Neural progenitor cell (in vitro differentiated cells): Measurements from ENCODE around the gene ZNF385C. TPM values are rescaled to one million over a fixed set of nuclear protein-coding genes. Genes with fewer than 3 reads are reported as not detected.
A peak's percentile ranks its signal among the peaks of the same experiment; 100 is the strongest.

Experiments used
- DNase-seq: peaks from one replicate; pipeline ENCODE4 v3.0.0-alpha.2; 2016; ENCODE audit warnings: low spot score
- H2AFZ ChIP-seq: fragments of 200-600 bp; sonication (generic); replicated peaks from 2 replicates; pipeline ENCODE4 v1.6.1; 2016; ENCODE audit warnings: antibody characterized with exemption
- H3F3A ChIP-seq: fragments of 200-600 bp; sonication (generic); 2 replicates; pipeline ENCODE4 v1.6.1; 2016; ENCODE audit warnings: antibody characterized with exemption, low read depth
- H3K27ac ChIP-seq: fragments of 200-600 bp; sonication (generic); 2 replicates; pipeline ENCODE4 v1.5.1; 2016; ENCODE audit warnings: mild to moderate bottlenecking
- H3K27me3 ChIP-seq: fragments of 200-600 bp; sonication (generic); 2 replicates; pipeline ENCODE4 v1.6.1; 2016; ENCODE audit warnings: mild to moderate bottlenecking, moderate library complexity
- H3K36me3 ChIP-seq: fragments of 200-600 bp; sonication (generic); 2 replicates; pipeline ENCODE4 v1.5.1; 2016
- H3K4me1 ChIP-seq: fragments of 200-600 bp; sonication (generic); 2 replicates; pipeline ENCODE4 v1.6.1; 2016; ENCODE audit warnings: mixed run types
- H3K4me2 ChIP-seq: fragments of 200-600 bp; sonication (generic); 2 replicates; pipeline ENCODE4 v1.6.1; 2016
- H3K4me3 ChIP-seq: fragments of 200-600 bp; sonication (generic); 2 replicates; pipeline ENCODE4 v1.5.1; 2016
- H3K79me2 ChIP-seq: fragments of 200-600 bp; sonication (generic); 2 replicates; pipeline ENCODE4 v1.6.1; 2016; ENCODE audit warnings: low read depth
- H3K9ac ChIP-seq: fragments of 200-600 bp; sonication (generic); 2 replicates; pipeline ENCODE4 v1.6.1; 2016
- H3K9me3 ChIP-seq: fragments of 200-600 bp; sonication (generic); 2 replicates; pipeline ENCODE4 v1.5.1; 2016; ENCODE audit warnings: low read depth
- H4K20me1 ChIP-seq: fragments of 200-600 bp; sonication (generic); 2 replicates; pipeline ENCODE4 v1.6.1; 2016; ENCODE audit warnings: low read depth
- H3K27ac Mint-ChIP-seq: 3 replicates; pipeline ENCODE4 v1.8.0; 2021; ENCODE audit warnings: mixed read lengths
- H3K27me3 Mint-ChIP-seq: 2 replicates; pipeline ENCODE4 v1.8.0; 2022; ENCODE audit warnings: low read depth, mild to moderate bottlenecking, inconsistent platforms, moderate library complexity, mixed read lengths; ENCODE audit not compliant: insufficient read depth
- H3K36me3 Mint-ChIP-seq: 3 replicates; pipeline ENCODE4 v1.8.0; 2021; ENCODE audit warnings: mixed read lengths
- H3K4me1 Mint-ChIP-seq: 3 replicates; pipeline ENCODE4 v1.8.0; 2021; ENCODE audit warnings: mixed read lengths
- H3K4me3 Mint-ChIP-seq: 3 replicates; pipeline ENCODE4 v1.8.0; 2021; ENCODE audit warnings: mild to moderate bottlenecking, moderate library complexity, mixed read lengths
- H3K9me3 Mint-ChIP-seq: 3 replicates; pipeline ENCODE4 v1.8.0; 2020; ENCODE audit warnings: mixed read lengths
- CTCF ChIP-seq: fragments of 200-600 bp; sonication (generic); IDR thresholded peaks from 2 replicates; pipeline ENCODE4 v1.5.1; 2017; ENCODE audit warnings: antibody characterized with exemption, mild to moderate bottlenecking
- EZH2 ChIP-seq: fragments of 200-600 bp; sonication (generic); IDR thresholded peaks from 2 replicates; pipeline ENCODE4 v1.6.1; 2017; ENCODE audit warnings: antibody characterized with exemption, mild to moderate bottlenecking, moderate library complexity
- EZH2phosphoT487 ChIP-seq: fragments of 200-600 bp; sonication (generic); IDR thresholded peaks from 2 replicates; pipeline ENCODE4 v1.6.1; 2017; ENCODE audit warnings: antibody characterized with exemption
- total RNA-seq: library from RNA; depleted of rRNA; stranded (reverse); fragments of >200 nt; gene quantifications from 2 replicates; pipeline ENCODE4 v1.2.3, GENCODE V29; 2015; ENCODE audit warnings: low replicate concordance

The ZNF385C gene
- total RNA-seq, 1 donor from 2014 or later, result 5.0 TPM

- peak; percentile 96 for DNase-seq
- peaks cover 14% of the 10 kb centered on the region for H3K4me1 ChIP-seq
- no peaks in the 10 kb centered on the region for H3K27me3 ChIP-seq
- H3K79me2 ChIP-seq, result peaks cover 43% of the 10 kb centered on the region
- Mint-ChIP-seq H3K9me3 (no peaks in the 10 kb centered on the region), H3K27ac (peak within 1 kb of the TSS; percentile 69), H3K4me3 (peak within 1 kb of the TSS; percentile 97), H3K36me3 (peaks cover 8% of the 10 kb centered on the region), H3K4me1 (peaks cover 45% of the 10 kb centered on the region), H3K27me3 (peaks cover 5% of the 10 kb centered on the region)
- peaks cover 3% of the 10 kb centered on the region for H4K20me1 ChIP-seq
- H2AFZ ChIP-seq, result peak within 1 kb of the TSS; percentile 63
- TF ChIP-seq EZH2 (peak; percentile 28), CTCF (peak; percentile 85), EZH2phosphoT487 (no peak)
- peak within 1 kb of the TSS; percentile 98 for H3K4me3 ChIP-seq
- H3K27ac ChIP-seq, result no peak within 1 kb of the TSS
- H3K4me2 ChIP-seq, result peak within 1 kb of the TSS; percentile 85
- no peaks in the 10 kb centered on the region for H3K9me3 ChIP-seq
- H3K36me3 ChIP-seq, result no peaks in the 10 kb centered on the region
- peaks cover 59% of the 10 kb centered on the region for H3F3A ChIP-seq
- H3K9ac ChIP-seq, result peak within 1 kb of the TSS; percentile 94
These were observed 78.5 kb downstream of the ZNF385C start, which contains the start of gene NKIRAS2 for GRCh38 chr17:42019509-42020404. TSS of gene NKIRAS2 (plus strand) at chr17:42020090. CDS start at chr17:42021578, 1,488 bp downstream.

- peaks cover 8% of the 10 kb centered on the region for H3K36me3 Mint-ChIP-seq
These were observed 79.3 kb downstream of the ZNF385C start for GRCh38 chr17:42018988-42019387.

GRCh38 chr17:42018339-42018738 is 79.9 kb downstream of the ZNF385C start:
- peak overlapping the region; percentile 87 for H3K4me2 ChIP-seq
- no peak overlapping the region for H2AFZ ChIP-seq
- peaks cover 11% of the 10 kb centered on the region for H4K20me1 ChIP-seq
- Mint-ChIP-seq H3K27ac (peak overlapping the region; percentile 94), H3K36me3 (peaks cover 11% of the 10 kb centered on the region), H3K27me3 (peaks cover 5% of the 10 kb centered on the region), H3K4me3 (peak overlapping the region; percentile 97), H3K4me1 (peaks cover 47% of the 10 kb centered on the region), H3K9me3 (no peaks in the 10 kb centered on the region)
- H3K4me3 ChIP-seq, result peak overlapping the region; percentile 93
- no peaks in the 10 kb centered on the region for H3K36me3 ChIP-seq
- no peaks in the 10 kb centered on the region for H3K9me3 ChIP-seq
- peak; percentile 28 for DNase-seq
- no peaks in the 10 kb centered on the region for H3K27me3 ChIP-seq
- H3K79me2 ChIP-seq, result peaks cover 57% of the 10 kb centered on the region
- H3K27ac ChIP-seq, result no peak overlapping the region
- H3F3A ChIP-seq, result peaks cover 62% of the 10 kb centered on the region
- TF ChIP-seq EZH2phosphoT487 (no peak), CTCF (no peak), EZH2 (no peak)
- H3K4me1 ChIP-seq, result peaks cover 14% of the 10 kb centered on the region
- peak overlapping the region; percentile 1 for H3K9ac ChIP-seq

More at GRCh38 chr17:42018988-42019387, 79.3 kb downstream of the ZNF385C start:
- no peaks in the 10 kb centered on the region for H3K36me3 ChIP-seq
- no peaks in the 10 kb centered on the region for H3K27me3 ChIP-seq
- Mint-ChIP-seq H3K9me3 (no peaks in the 10 kb centered on the region), H3K27ac (no peak overlapping the region), H3K27me3 (peaks cover 5% of the 10 kb centered on the region), H3K4me3 (peak overlapping the region; percentile 97), H3K4me1 (peaks cover 43% of the 10 kb centered on the region)
- H3K4me1 ChIP-seq, result peaks cover 14% of the 10 kb centered on the region
- H3K4me3 ChIP-seq, result no peak overlapping the region
- H3K9me3 ChIP-seq, result no peaks in the 10 kb centered on the region
- peaks cover 50% of the 10 kb centered on the region for H3K79me2 ChIP-seq
- no peak overlapping the region for H3K4me2 ChIP-seq
- TF ChIP-seq EZH2phosphoT487 (no peak), CTCF (no peak), EZH2 (no peak)
- peaks cover 59% of the 10 kb centered on the region for H3F3A ChIP-seq
- H2AFZ ChIP-seq, result no peak overlapping the region
- no peak for DNase-seq
- peaks cover 5% of the 10 kb centered on the region for H4K20me1 ChIP-seq
- no peak overlapping the region for H3K27ac ChIP-seq
- no peak overlapping the region for H3K9ac ChIP-seq
